H1 (cell line): ENCODE data around the gene NCKAP1. TPM values are rescaled to one million over a fixed set of nuclear protein-coding genes. Genes with fewer than 3 reads are reported as not detected.

Experiments used
- CTCF ChIA-PET: fragments of 300-600 bp; sonication (Branson Sonifier 250); formaldehyde crosslinking; loops from one replicate; lab custom pipeline; 2021; ENCODE audit not compliant: partially characterized antibody; lab: Charles Lee
- POLR2A ChIA-PET: fragments of 300-600 bp; sonication (Branson Sonifier 250); formaldehyde crosslinking; loops from one replicate; lab custom pipeline; 2021; ENCODE audit warnings: inconsistent platforms; ENCODE audit not compliant: partially characterized antibody; lab: Charles Lee
- DNase-seq, 2 experiments: peaks; one replicate each; pipeline versions ENCODE4 v3.0.0 to v3.0.0-alpha.2; 2010 to 2022; ENCODE audit warnings: low spot score in 2 of 2, low read depth in 1 of 2, mixed read lengths in 1 of 2
- FAIRE-seq: peaks from 2 replicates; lab custom pipeline; 2011; peaks lifted over from hg19 to GRCh38; lab: Jason Lieb, UNC
- H2AFZ ChIP-seq: 2 replicates; pipeline ENCODE4 v1.8.1; 2012; ENCODE audit warnings: low read length, inconsistent platforms
- H2AK5ac ChIP-seq: 2 replicates; pipeline ENCODE4 v1.6.1; 2013; ENCODE audit warnings: low read depth, low read length
- H2BK120ac ChIP-seq: replicated peaks from 2 replicates; pipeline ENCODE3; 2013; ENCODE audit warnings: low read depth, low read length, inconsistent platforms
- H2BK12ac ChIP-seq: 2 replicates; pipeline ENCODE4 v1.6.1; 2013; ENCODE audit warnings: low read depth, low read length
- H2BK15ac ChIP-seq: 2 replicates; pipeline ENCODE4 v1.6.1; 2013; ENCODE audit warnings: low read length
- H2BK20ac ChIP-seq: 2 replicates; pipeline ENCODE4 v1.6.1; 2013; ENCODE audit warnings: low read length
- H2BK5ac ChIP-seq: 2 replicates; pipeline ENCODE4 v1.6.1; 2013; ENCODE audit warnings: low read depth, low read length
- H3K14ac ChIP-seq: 2 replicates; pipeline ENCODE4 v1.6.1; 2013; ENCODE audit warnings: inconsistent platforms; ENCODE audit not compliant: insufficient read length
- H3K18ac ChIP-seq: 2 replicates; pipeline ENCODE4 v1.6.1; 2013; ENCODE audit warnings: low read length; ENCODE audit errors: extremely low read depth
- H3K23ac ChIP-seq: 2 replicates; pipeline ENCODE4 v1.6.1; 2013; ENCODE audit warnings: inconsistent platforms; ENCODE audit not compliant: insufficient read length
- H3K23me2 ChIP-seq: 2 replicates; pipeline ENCODE4 v1.6.1; 2013; ENCODE audit warnings: low read depth, low read length
- H3K27ac ChIP-seq: 2 replicates; pipeline ENCODE4 v1.6.1; 2011; ENCODE audit warnings: low read depth, low read length, inconsistent platforms
- H3K27me3 ChIP-seq, 4 experiments: replicated peaks in 1 of 4; 1 replicate in 1 of 4; 2 replicates in 3 of 4; pipeline versions ENCODE4 v1.6.1 to v1.8.1; 2011 to 2013; ENCODE audit warnings: low read length in 3 of 4, mild to moderate bottlenecking in 3 of 4, inconsistent platforms in 2 of 4, mixed read lengths in 2 of 4, moderate library complexity in 1 of 4; ENCODE audit not compliant: control insufficient read depth in 3 of 4, insufficient read depth in 3 of 4; ENCODE audit errors: extremely low read depth in 1 of 4
- H3K36me3 ChIP-seq, 4 experiments: 2 replicates each; pipeline versions ENCODE4 v1.6.1 to v1.8.1; 2011 to 2013; ENCODE audit warnings: mild to moderate bottlenecking in 4 of 4, low read length in 3 of 4, moderate library complexity in 2 of 4, control low read depth in 1 of 4, inconsistent platforms in 1 of 4; ENCODE audit not compliant: insufficient read depth in 4 of 4, control insufficient read depth in 2 of 4
- H3K4ac ChIP-seq: replicated peaks from 2 replicates; pipeline ENCODE3; 2013; ENCODE audit warnings: low read length, low read depth, mixed read lengths, inconsistent platforms; ENCODE audit not compliant: insufficient read length
- H3K4me1 ChIP-seq, 4 experiments: replicated peaks in 1 of 4; 1 replicate in 1 of 4; 2 replicates in 3 of 4; pipeline versions ENCODE4 v1.6.1 to v1.8.1; 2011 to 2013; ENCODE audit warnings: low read length in 3 of 4, inconsistent platforms in 2 of 4, mixed read lengths in 1 of 4; ENCODE audit not compliant: insufficient read depth in 4 of 4, control insufficient read depth in 3 of 4
- H3K4me2 ChIP-seq, 2 experiments: 2 replicates each; pipeline versions ENCODE4 v1.6.1 to v1.8.1; 2011 to 2013; ENCODE audit warnings: low read depth in 2 of 2, low read length in 2 of 2, control low read depth in 1 of 2, inconsistent platforms in 1 of 2, mild to moderate bottlenecking in 1 of 2; ENCODE audit not compliant: insufficient read depth in 1 of 2
- H3K4me3 ChIP-seq, 4 experiments: fragments of 200-600, 300-600 bp in 1 of 4; sonication (generic), shearing (Covaris generic), sonication (Bioruptor Twin) in 1 of 4; 2 replicates each; pipeline versions ENCODE4 v1.5.1 to v1.8.1; 2011 to 2016; ENCODE audit warnings: low read length in 4 of 4, low read depth in 3 of 4, control low read depth in 2 of 4, inconsistent platforms in 2 of 4, mild to moderate bottlenecking in 2 of 4, mixed read lengths in 1 of 4, moderate library complexity in 1 of 4; ENCODE audit not compliant: insufficient read depth in 2 of 4; ENCODE audit errors: extremely low read depth in 1 of 4
- H3K56ac ChIP-seq: replicated peaks from 2 replicates; pipeline ENCODE3; 2013; ENCODE audit warnings: low read depth, mild to moderate bottlenecking, mixed read lengths, low read length, inconsistent platforms; ENCODE audit not compliant: insufficient read length
- H3K79me1 ChIP-seq: 2 replicates; pipeline ENCODE4 v1.6.1; 2013; ENCODE audit warnings: low read depth, low read length, control low read depth
- H3K79me2 ChIP-seq, 2 experiments: 2 replicates each; pipeline versions ENCODE4 v1.6.1 to v1.8.1; 2012 to 2013; ENCODE audit warnings: low read length in 2 of 2, mild to moderate bottlenecking in 2 of 2, inconsistent platforms in 1 of 2; ENCODE audit not compliant: insufficient read depth in 2 of 2, control insufficient read depth in 1 of 2
- H3K9ac ChIP-seq, 4 experiments: replicated peaks in 1 of 4; 1 replicate in 1 of 4; 2 replicates in 3 of 4; pipeline versions ENCODE4 v1.6.1 to v1.8.1; 2011 to 2013; ENCODE audit warnings: low read depth in 3 of 4, low read length in 3 of 4, control low read depth in 2 of 4, mild to moderate bottlenecking in 2 of 4, moderate library complexity in 2 of 4, inconsistent platforms in 1 of 4; ENCODE audit errors: extremely low read depth in 1 of 4
- H3K9me3 ChIP-seq, 2 experiments: 2 replicates each; pipeline versions ENCODE4 v1.6.1 to v1.8.1; 2012 to 2013; ENCODE audit warnings: mild to moderate bottlenecking in 2 of 2, moderate library complexity in 2 of 2, control low read depth in 1 of 2, inconsistent platforms in 1 of 2, low read depth in 1 of 2, low read length in 1 of 2, mixed read lengths in 1 of 2; ENCODE audit not compliant: insufficient read depth in 2 of 2
- H4K20me1 ChIP-seq, 2 experiments: replicated peaks in 1 of 2; 2 replicates each; pipeline versions ENCODE3 to v1.8.1; 2011 to 2013; ENCODE audit warnings: inconsistent platforms in 2 of 2, low read length in 2 of 2, mild to moderate bottlenecking in 1 of 2; ENCODE audit not compliant: insufficient read depth in 2 of 2, control insufficient read depth in 1 of 2
- H4K5ac ChIP-seq: 2 replicates; pipeline ENCODE4 v1.6.1; 2013; ENCODE audit warnings: low read length, low read depth, mixed read lengths, inconsistent platforms; ENCODE audit not compliant: insufficient read length
- H4K8ac ChIP-seq: 2 replicates; pipeline ENCODE4 v1.8.0; 2013; ENCODE audit warnings: mild to moderate bottlenecking, moderate library complexity, low read length, inconsistent platforms; ENCODE audit not compliant: insufficient read depth; ENCODE audit errors: extremely low read depth
- H4K91ac ChIP-seq: replicated peaks from 2 replicates; pipeline ENCODE3; 2013; ENCODE audit warnings: low read length, mixed read lengths, inconsistent platforms; ENCODE audit not compliant: insufficient read length
- CBX8 ChIP-seq: fragments of 300-800, 300-1000 bp; sonication (generic); IDR thresholded peaks from 2 replicates; pipeline ENCODE4 v1.7.1; 2016; ENCODE audit warnings: low read depth, low read length, borderline replicate concordance
- CEBPB ChIP-seq: IDR thresholded peaks from 2 replicates; pipeline ENCODE4 v1.6.1; 2012; ENCODE audit warnings: low read depth, low read length
- EP300 ChIP-seq, 2 experiments: IDR thresholded peaks; 1 replicate in 1 of 2; 2 replicates in 1 of 2; pipeline ENCODE4 v1.6.1; 2011 to 2012; ENCODE audit warnings: low read depth in 2 of 2, low read length in 2 of 2, mild to moderate bottlenecking in 2 of 2, borderline replicate concordance in 1 of 2, inconsistent platforms in 1 of 2, moderate library complexity in 1 of 2
- FOSL1 ChIP-seq: IDR thresholded peaks from 2 replicates; pipeline ENCODE4 v1.6.1; 2011; ENCODE audit warnings: mild to moderate bottlenecking, low read depth, low read length, moderate library complexity; ENCODE audit not compliant: insufficient read depth
- GTF2F1 ChIP-seq: IDR thresholded peaks from 2 replicates; pipeline ENCODE4 v1.6.1; 2012; ENCODE audit warnings: low read depth, low read length, improper control_type of control experiment, borderline replicate concordance
- HDAC6 ChIP-seq: IDR thresholded peaks from one replicate; pipeline ENCODE4 v1.7.1; 2012; ENCODE audit warnings: low read depth, mild to moderate bottlenecking, inconsistent platforms, low read length, moderate library complexity
- KDM5A ChIP-seq: fragments of 200-600 bp; IDR thresholded peaks from 2 replicates; pipeline ENCODE4 v1.7.1; 2012; ENCODE audit warnings: mild to moderate bottlenecking, low read length, inconsistent platforms, mixed read lengths
- SAP30 ChIP-seq: fragments of 300-600 bp; sonication (generic); IDR thresholded peaks from 2 replicates; pipeline ENCODE4 v1.7.1; 2012; ENCODE audit warnings: low read length, moderate library complexity, mild to moderate bottlenecking, inconsistent platforms; ENCODE audit not compliant: insufficient read depth, insufficient replicate concordance
- SIRT6 ChIP-seq: IDR thresholded peaks from one replicate; pipeline ENCODE4 v1.7.1; 2012; ENCODE audit warnings: low read length, inconsistent platforms
- SIX5 ChIP-seq: IDR thresholded peaks from 2 replicates; pipeline ENCODE4 v1.6.1; 2011; ENCODE audit warnings: mild to moderate bottlenecking, low read depth, low read length
- SP1 ChIP-seq: IDR thresholded peaks from 2 replicates; pipeline ENCODE4 v1.6.1; 2011; ENCODE audit warnings: low read depth, low read length
- TAF1 ChIP-seq: IDR thresholded peaks from 2 replicates; pipeline ENCODE4 v1.6.1; 2011; ENCODE audit warnings: mild to moderate bottlenecking, low read depth, low read length
- WGBS, 2 experiments: shearing (Covaris generic) in 1 of 2; methylation state at CpG; one replicate each; pipeline versions ENCODE4 v1.1.6 to v1.1.7; 2013 to 2015; ENCODE audit warnings: low lambda C conversion rate in 2 of 2, mixed read lengths in 2 of 2, inconsistent platforms in 1 of 2, low coverage in 1 of 2, missing lambda C conversion rate in 1 of 2; ENCODE audit not compliant: insufficient replicate concordance in 2 of 2, insufficient coverage in 1 of 2, insufficient read length in 1 of 2; ENCODE audit errors: extremely low coverage in 1 of 2, missing lambda C conversion rate in 1 of 2; 5-methylcytosine and 5-hydroxymethylcytosine counted together
- polyA plus RNA-seq, 7 experiments: library from polyadenylated mRNA; depleted of rRNA in 3 of 7; stranded (reverse) in 5 of 7; unstranded in 2 of 7; fragments of >200 nt in 5 of 7; fragments of 200-250 nt in 2 of 7; gene quantifications; 1 replicate in 5 of 7; 2 replicates in 1 of 7; 4 replicates in 1 of 7; pipeline versions ENCODE4 v1.2.1 to v1.2.3, GENCODE V29; 2011 to 2013; ENCODE audit warnings: missing spikeins in 2 of 7, mixed read lengths in 2 of 7
- total RNA-seq: library from RNA; stranded (reverse); fragmentation: NEBNext Ultra II Directional; extraction: Animal tissue kit (Norgen Biotek cat#: 25700); gene quantifications from 2 replicates; pipeline ENCODE4 v1.2.1, GENCODE V29; 2021

The NCKAP1 gene
- total and polyA plus RNA-seq, 2 of the 8 experiments (the other 6 are each of a cell fraction or from before 2014, with no cell fraction given) = 90.8 to 173 TPM

GRCh38 chr2:182952741-182953450, 85.4 kb downstream of the NCKAP1 start:
- H3K27me3 ChIP-seq = no peaks in the 10 kb centered on the region
- H3K79me2 ChIP-seq = no peaks in the 10 kb centered on the region
- no peak overlapping the region for H3K4me2 ChIP-seq
- no peak overlapping the region for H2BK12ac ChIP-seq
- POLR2A ChIA-PET = no interaction called here
- WGBS, 2 experiments = 99% methylated on average over 6 of the region's 6 CpGs; no CpG with 5 or more reads in 1 of the 2 experiments
- H3K4ac ChIP-seq = no peak overlapping the region
- no peak overlapping the region for H3K14ac ChIP-seq
- no peaks in the 10 kb centered on the region for H3K79me1 ChIP-seq
- no peaks in the 10 kb centered on the region for H3K23me2 ChIP-seq
- H2AFZ ChIP-seq = no peak overlapping the region
- H2BK15ac ChIP-seq = no peak overlapping the region
- no peak overlapping the region for H3K9ac ChIP-seq
- H2BK5ac ChIP-seq = no peak overlapping the region
- no peak overlapping the region for H2BK120ac ChIP-seq
- H4K8ac ChIP-seq = no peak overlapping the region
- no peaks in the 10 kb centered on the region for H4K20me1 ChIP-seq
- H4K5ac ChIP-seq = no peak overlapping the region
- TF ChIP-seq HDAC6 (no peak), TAF1 (no peak), FOSL1 (no peak), CBX8 (no peak), SP1 (no peak), KDM5A (no peak), EP300 (IDR thresholded peaks at IDR 0.05; ENCODE audit: borderline replicate concordance in 1 of 2, low read depth in 2 of 2, low read length in 2 of 2) (no peak), GTF2F1 (no peak), SIX5 (no peak), SIRT6 (no peak), CEBPB (no peak), SAP30 (no peak)
- DNase-seq (no peak), FAIRE-seq (no peak)
- H3K4me3 ChIP-seq = no peak overlapping the region
- no peak overlapping the region for H2BK20ac ChIP-seq
- CTCF ChIA-PET = interaction anchor here (2.4 kb wide), 1 partner anchor 186 kb away, joined by 7 read pairs; no protein-coding TSS in a partner anchor
- H2AK5ac ChIP-seq = no peak overlapping the region
- H3K27ac ChIP-seq = no peak overlapping the region
- no peaks in the 10 kb centered on the region for H3K9me3 ChIP-seq
- H3K23ac ChIP-seq = no peak overlapping the region
- no peak overlapping the region for H4K91ac ChIP-seq
- H3K4me1 ChIP-seq = no peaks in the 10 kb centered on the region
- H3K18ac ChIP-seq = no peak overlapping the region
- no peak overlapping the region for H3K56ac ChIP-seq
- peaks cover 0 to 60% (median 19%) of the 10 kb centered on the region in 4 experiments; a peak in 5 of 8 replicates for H3K36me3 ChIP-seq
